ENCODE results near the gene ABHD17A. TPM values are rescaled to one million over a fixed set of nuclear protein-coding genes. Genes with fewer than 3 reads are reported as not detected.

Gene ABHD17A
- total RNA-seq, 1 experiment from 2014 or later = 39.5 TPM

GRCh38 chr19:1923319-1923718 lies 38.0 kb upstream of the ABHD17A start:
- no TSS peak for BruUV-seq (replicated peaks)
- Mint-ChIP-seq H3K36me3 (ENCODE audit: insufficient read depth, unreplicated experiment) (peaks cover 62% of the 10 kb centered on the region), H3K4me3 (ENCODE audit: unreplicated experiment) (no peak overlapping the region), H3K27me3 (ENCODE audit: insufficient read depth, unreplicated experiment) (no peaks in the 10 kb centered on the region), H3K27ac (ENCODE audit: low read depth, unreplicated experiment) (no peak overlapping the region), H3K9me3 (ENCODE audit: unreplicated experiment) (no peaks in the 10 kb centered on the region), H3K4me1 (ENCODE audit: insufficient read depth, unreplicated experiment) (peaks cover 6% of the 10 kb centered on the region)
- intact Hi-C loops (cut with micrococcal nuclease) = no loop called here
- no peak for TF ChIP-seq CTCF (IDR thresholded peaks at IDR 0.05; ENCODE audit: unreplicated experiment)
- POLR2A ChIA-PET = interaction anchor here (1.0 kb wide), 1 partner anchor 58 kb away, joined by 3 read pairs; no protein-coding TSS in a partner anchor
- CTCF ChIA-PET = interaction anchor here (0.6 to 0.7 kb wide), 2 partner anchors 16 to 19 kb away, joined by 3 to 6 read pairs; no protein-coding TSS in a partner anchor
- DNase-seq (ENCODE audit: unreplicated experiment) = no peak

GRCh38 chr19:1922803-1923202 lies 37.5 kb upstream of the ABHD17A start:
- ChIA-PET CTCF (no interaction called here), POLR2A (interaction anchor here (1.0 kb wide), 1 partner anchor 59 kb away, joined by 3 read pairs; no protein-coding TSS in a partner anchor)
- intact Hi-C loops (cut with micrococcal nuclease) = no loop called here
- no peaks in the 10 kb centered on the region for H3K9me3 Mint-ChIP-seq (ENCODE audit: unreplicated experiment)
- TF ChIP-seq CTCF (IDR thresholded peaks at IDR 0.05; ENCODE audit: unreplicated experiment) = no peak
- no peaks in the 10 kb centered on the region for H3K27me3 Mint-ChIP-seq (ENCODE audit: insufficient read depth, unreplicated experiment)
- BruUV-seq (replicated peaks) = no TSS peak
- no peak for DNase-seq (ENCODE audit: unreplicated experiment)
- H3K4me3 Mint-ChIP-seq (ENCODE audit: unreplicated experiment) = no peak overlapping the region
- H3K36me3 Mint-ChIP-seq (ENCODE audit: insufficient read depth, unreplicated experiment) = peaks cover 62% of the 10 kb centered on the region
- H3K4me1 Mint-ChIP-seq (ENCODE audit: insufficient read depth, unreplicated experiment) = peaks cover 5% of the 10 kb centered on the region
- no peak overlapping the region for H3K27ac Mint-ChIP-seq (ENCODE audit: low read depth, unreplicated experiment)

GRCh38 chr19:1921825-1922224 lies 36.5 kb upstream of the ABHD17A start:
- Mint-ChIP-seq H3K4me1 (ENCODE audit: insufficient read depth, unreplicated experiment) (no peaks in the 10 kb centered on the region), H3K27ac (ENCODE audit: low read depth, unreplicated experiment) (no peak overlapping the region), H3K36me3 (ENCODE audit: insufficient read depth, unreplicated experiment) (peaks cover 62% of the 10 kb centered on the region), H3K4me3 (ENCODE audit: unreplicated experiment) (no peak overlapping the region), H3K9me3 (ENCODE audit: unreplicated experiment) (no peaks in the 10 kb centered on the region), H3K27me3 (ENCODE audit: insufficient read depth, unreplicated experiment) (no peaks in the 10 kb centered on the region)
- intact Hi-C loops (cut with micrococcal nuclease) = no loop called here
- no TSS peak for BruUV-seq (replicated peaks)
- TF ChIP-seq CTCF (IDR thresholded peaks at IDR 0.05; ENCODE audit: unreplicated experiment) = no peak
- DNase-seq (ENCODE audit: unreplicated experiment) = no peak
- CTCF ChIA-PET = interaction anchor here (1.4 kb wide), 1 partner anchor 8 kb away, joined by 6 read pairs; no protein-coding TSS in a partner anchor
- POLR2A ChIA-PET = no interaction called here

- Mint-ChIP-seq H3K9me3 (ENCODE audit: unreplicated experiment) (no peaks in the 10 kb centered on the region), H3K36me3 (ENCODE audit: insufficient read depth, unreplicated experiment) (peaks cover 62% of the 10 kb centered on the region), H3K4me3 (ENCODE audit: unreplicated experiment) (no peak overlapping the region), H3K4me1 (ENCODE audit: insufficient read depth, unreplicated experiment) (no peaks in the 10 kb centered on the region), H3K27ac (ENCODE audit: low read depth, unreplicated experiment) (no peak overlapping the region), H3K27me3 (ENCODE audit: insufficient read depth, unreplicated experiment) (no peaks in the 10 kb centered on the region)
- intact Hi-C loops (cut with micrococcal nuclease) = no loop called here
- BruUV-seq (replicated peaks) = no TSS peak
- TF ChIP-seq CTCF (IDR thresholded peaks at IDR 0.05; ENCODE audit: unreplicated experiment) = no peak
- no peak for DNase-seq (ENCODE audit: unreplicated experiment)
- ChIA-PET POLR2A (no interaction called here), CTCF (interaction anchor here (1.4 kb wide), 1 partner anchor 8 kb away, joined by 6 read pairs; no protein-coding TSS in a partner anchor)
Observed at GRCh38 chr19:1921326-1921725, 36.0 kb upstream of the ABHD17A start.
